NCI-H146 (cell line): ENCODE data around the gene PTPRM.

Experiments
- DNase-seq: peaks from one replicate; lab custom pipeline; 2025; lab: John Stamatoyannopoulos, UW

The PTPRM gene

DNA sequence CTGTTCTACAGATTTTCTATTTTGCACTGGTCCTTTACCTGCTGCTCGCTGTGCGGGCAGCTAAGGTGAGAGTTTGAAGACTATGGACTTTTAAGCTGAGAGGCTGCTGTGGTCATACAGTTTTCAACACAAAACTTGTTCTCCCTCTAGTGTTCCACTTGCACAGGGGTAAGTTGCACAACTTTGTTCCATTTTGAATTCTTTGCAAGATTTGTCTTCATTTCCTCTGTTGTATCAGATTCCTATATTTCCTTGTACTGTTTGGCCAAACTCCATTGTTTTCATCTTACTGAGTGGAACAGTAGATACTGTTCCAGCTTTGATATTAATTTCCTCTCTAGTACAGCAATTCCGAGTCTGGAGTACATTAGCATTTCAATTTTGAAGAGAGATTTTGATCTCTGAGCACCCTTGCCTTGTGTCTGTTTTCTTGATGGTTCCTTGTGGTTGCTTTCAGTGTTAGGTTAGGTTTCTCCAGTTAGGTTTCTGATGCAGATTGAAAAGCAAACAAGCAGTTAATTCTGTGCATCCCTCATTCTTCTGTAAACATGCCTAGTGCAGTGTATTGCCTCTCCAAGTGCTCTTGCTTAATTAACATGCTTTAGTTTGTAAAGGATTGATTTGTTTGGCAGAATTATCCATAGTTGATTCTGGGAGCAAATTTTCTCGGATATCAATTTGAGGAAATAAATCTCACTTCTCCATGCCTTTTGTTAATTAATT lies 188.8 kb downstream of the PTPRM start:
- DNase-seq = no peak

GRCh38 chr18:7757175-7757574 lies 190.1 kb downstream of the PTPRM start:
- no peak for DNase-seq

GRCh38 chr18:7758764-7759163 lies 191.6 kb downstream of the PTPRM start:
- no peak for DNase-seq

- no peak for DNase-seq
Measured at GRCh38 chr18:7760967-7761948, 194.1 kb downstream of the PTPRM start.

- DNase-seq = no peak
Measured at GRCh38 chr18:7764405-7764804, 197.3 kb downstream of the PTPRM start.

DNA sequence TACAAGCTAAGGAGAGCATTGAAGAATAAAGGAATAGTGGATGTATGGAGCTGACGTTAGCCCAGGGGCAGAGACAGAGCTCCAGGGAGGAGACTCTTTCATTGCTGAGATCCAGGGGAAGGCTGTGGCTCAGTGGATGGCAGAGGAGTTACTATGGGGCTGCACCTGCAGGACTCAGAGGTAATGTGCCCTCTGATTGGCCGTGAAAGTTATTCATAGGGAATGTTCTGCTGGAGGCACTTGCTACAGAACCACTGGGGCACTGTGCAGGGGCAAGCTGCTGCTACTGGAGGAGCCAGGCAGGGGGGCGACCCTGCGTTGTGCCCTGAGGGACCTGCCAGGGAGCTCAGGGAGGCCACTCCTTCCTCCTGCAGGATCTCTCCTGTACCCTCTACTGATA lies 199.2 kb downstream of the PTPRM start:
- DNase-seq = peak; percentile 37

DNA sequence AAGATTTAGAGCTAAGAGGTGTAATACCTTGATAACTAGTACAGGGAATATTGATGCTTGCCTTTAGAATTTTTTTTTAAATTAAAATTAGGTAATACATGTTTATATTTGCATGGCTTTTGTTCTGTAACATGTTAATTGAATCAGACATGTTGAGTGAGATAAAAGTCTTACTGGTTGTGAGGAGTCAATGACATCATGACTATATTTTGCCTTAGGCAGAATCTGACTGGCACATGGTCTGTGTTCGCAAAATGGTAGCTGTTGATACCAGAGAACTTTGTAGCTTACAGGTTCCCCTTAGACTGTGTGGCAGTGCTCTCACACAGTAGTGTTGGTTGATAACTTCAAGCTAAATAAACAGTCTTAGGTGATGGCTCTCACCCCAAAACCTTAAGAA lies 199.7 kb downstream of the PTPRM start:
- peak; percentile 7 for DNase-seq

- no peak for DNase-seq
Measured at GRCh38 chr18:7770908-7771307, 203.8 kb downstream of the PTPRM start.

- no peak for DNase-seq
Measured at GRCh38 chr18:7772510-7772888, 205.4 kb downstream of the PTPRM start.

DNA sequence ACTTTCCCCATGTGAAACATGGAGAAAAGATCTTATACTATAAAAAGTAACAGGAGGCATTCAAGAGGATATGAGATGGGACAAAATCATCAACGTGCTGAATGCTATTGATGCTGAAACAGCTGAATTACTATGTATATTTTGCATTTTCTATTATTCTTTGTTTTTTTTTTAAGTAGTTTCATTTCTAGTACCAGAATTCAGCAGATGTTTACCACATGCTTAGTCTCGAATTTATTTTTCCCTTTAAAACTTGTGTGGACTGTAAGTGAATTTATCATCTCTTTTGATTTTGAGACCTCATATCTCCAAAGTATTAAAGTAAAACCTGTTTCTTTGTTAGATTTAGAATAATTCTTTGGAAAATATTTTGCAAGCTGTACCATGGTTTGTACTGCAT lies 205.8 kb downstream of the PTPRM start:
- DNase-seq = no peak

DNA sequence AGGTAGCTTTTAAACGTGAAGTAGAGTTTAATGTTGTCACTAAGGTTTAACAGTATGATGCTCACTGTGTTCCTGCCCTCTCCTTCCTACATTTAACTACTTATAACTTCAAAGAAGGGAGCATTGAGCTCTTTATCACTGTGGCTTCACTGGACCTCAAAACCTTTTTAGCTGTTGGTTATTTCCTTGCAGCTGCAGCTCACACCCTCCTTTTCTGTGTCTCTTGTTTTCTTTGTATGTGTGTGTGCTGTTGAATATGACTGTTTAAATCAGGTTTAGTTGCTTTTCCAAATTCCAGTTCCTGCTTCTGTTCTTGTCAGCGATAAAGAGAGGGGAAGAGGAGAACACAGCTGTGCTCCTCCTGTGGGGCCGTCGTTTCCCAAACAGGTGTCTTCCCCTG lies 208.0 kb downstream of the PTPRM start:
- no peak for DNase-seq

DNA sequence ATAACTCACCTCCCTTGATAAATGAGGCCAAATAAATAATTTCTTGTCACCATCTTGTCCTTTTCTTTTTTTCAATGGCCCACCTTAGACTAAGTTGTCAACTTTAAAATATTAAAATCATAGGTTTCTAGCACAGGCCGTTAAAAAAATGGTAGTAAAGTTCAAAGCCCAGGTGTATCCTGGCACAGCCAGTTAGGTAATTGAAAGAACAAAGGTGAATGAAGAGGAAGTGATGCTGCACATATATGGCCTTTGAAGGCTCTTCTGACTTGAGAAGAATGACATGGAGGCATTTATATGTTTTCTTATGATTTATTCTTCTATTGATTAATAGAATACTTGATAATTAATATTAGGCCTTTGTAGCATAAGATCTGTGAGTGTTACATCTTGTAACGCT lies 208.7 kb downstream of the PTPRM start:
- DNase-seq = no peak

DNA sequence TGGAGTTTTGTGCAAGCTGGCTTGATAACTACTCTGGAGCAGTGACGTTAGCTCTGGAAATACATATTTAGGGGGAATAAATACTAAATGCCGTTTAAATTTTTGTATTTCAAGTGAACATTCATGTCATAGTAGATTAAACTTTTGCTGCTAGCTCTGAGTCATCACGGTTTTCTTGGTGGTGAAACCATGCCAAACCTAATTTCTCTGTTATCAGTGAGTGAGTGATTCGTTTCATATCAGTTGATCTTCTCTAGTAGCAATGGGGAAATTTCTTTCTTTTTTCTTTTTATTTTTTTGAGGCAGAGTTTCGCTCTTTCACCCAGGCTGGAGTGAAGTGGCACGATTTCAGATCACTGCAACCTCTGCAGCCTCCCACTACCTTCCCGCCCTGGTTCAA lies 211.1 kb downstream of the PTPRM start:
- no peak for DNase-seq

DNA sequence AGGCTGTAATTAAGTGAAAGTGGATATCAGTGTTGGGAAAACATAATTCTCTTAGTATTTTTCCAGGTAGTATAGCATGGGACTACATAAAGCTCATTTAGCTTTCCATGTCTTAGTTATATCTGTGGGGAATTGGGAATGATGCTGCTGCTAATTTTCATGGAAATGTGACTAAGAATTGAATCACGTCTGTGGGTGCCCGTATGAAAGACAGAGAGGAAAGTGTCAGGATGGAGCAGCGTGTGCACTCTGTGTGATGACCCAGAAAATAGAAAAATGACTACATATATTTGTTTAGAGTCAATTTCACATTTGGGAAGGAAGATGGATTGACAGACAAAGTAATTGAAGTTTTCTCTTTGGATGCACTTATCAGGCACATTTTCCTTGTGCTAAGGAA lies 212.1 kb downstream of the PTPRM start:
- no peak for DNase-seq

DNA sequence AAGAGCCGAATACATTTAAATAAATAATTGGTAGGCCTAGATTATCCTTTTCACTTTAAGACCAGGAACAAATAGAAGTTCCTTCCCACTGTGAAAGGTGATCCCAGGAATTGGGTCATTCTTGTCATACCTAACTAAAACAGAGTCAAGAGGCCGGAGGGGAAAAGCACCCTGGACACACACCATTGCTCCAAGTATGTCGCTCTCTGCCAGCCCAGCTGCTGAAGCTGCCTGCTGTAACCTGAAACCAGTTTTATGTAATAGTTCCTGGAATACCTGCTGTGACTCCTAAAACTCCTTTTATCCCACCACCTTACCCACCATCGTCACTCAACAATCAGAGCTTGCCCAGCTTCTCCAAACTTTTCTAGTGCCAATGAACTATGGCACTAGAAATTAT lies 217.1 kb downstream of the PTPRM start:
- peak; percentile 71 for DNase-seq

DNA sequence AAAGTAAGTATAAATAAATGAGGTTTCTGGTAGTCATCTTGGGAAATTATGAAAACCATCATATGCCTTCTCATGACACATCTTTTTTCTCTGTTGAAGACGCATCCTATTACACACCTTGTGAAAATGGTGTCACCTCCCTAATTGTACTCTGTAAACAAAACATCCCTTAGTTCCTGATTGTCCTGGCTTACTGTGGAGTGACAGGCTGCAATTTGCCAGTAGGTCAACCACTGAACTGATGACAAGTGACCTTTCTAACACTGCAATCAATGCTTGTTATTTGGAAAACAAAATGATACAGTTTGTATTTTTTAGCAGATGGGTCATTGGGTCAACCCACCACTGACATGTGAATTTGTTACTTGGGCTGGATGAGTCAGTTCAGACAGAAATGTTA lies 219.5 kb downstream of the PTPRM start:
- DNase-seq = peak; percentile 81

DNA sequence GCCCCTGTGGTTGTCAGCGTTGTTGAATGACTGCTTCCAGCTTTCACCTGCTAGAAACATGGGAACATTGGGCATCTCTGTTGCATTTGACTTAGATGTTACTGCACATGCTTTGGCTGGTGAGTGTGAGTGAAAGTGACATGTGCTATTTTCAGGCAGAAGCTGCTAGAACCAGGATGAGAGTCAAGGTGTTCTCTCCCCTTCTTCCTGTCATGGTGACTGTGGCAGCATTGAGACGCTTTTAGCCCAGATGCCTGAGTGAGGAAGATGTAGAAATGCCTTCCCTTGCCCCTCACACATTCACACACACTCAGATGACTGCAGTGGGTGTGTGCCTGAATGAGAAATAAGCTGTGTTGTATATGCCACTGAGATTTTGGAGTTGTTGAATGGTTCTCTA lies 220.2 kb downstream of the PTPRM start:
- no peak for DNase-seq

DNA sequence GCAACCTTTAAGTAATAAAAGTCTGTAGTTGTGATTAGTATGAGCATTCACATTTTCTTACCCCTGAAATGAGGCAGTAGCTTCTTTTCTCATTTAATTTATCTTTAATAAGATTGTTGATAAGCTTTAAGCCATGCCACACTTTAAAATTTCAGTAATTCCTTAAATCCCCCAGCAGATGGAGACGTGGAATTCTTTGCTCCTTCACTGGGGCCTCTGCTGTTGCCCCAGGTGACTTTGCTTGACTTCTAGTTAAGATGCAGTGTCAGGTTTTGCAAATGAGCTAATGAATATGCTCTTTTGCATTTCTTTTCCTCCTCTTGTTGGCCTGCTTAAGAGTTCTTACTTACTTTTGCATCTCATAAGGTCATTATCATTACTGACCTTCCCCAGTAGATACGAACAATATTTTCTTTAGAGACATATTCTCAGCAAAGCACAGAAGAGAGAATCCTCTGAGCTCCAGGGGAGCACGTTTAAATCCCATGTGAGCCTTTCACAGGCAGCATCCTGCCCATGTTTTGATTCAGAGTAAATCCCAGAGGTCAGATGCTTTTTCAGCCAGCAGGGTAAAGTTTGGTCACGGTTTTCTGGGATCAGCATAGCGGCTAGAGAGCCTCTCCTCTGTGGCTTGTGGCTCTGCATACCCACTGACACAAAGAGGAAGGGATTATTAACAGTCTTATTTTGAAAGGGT lies 222.9 kb downstream of the PTPRM start:
- peak; percentile 76 for DNase-seq

DNA sequence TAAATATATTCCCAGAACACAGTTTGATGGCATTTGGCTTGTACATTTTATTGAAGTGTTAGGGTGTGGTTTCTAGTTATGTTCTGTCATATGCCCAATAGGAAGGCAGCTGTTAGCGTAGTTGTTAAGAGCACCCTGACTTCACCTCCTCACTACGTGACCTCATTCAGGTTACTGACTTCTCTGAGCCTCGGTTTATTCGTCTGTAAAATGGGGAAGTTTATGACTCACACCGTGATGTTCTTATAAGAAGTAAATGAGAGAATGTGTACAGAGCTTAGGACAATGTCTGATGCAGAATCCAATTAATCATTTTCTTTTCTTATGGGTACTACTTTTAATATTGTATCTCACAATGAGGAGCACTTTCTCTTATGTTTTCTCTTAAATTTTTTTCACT lies 226.0 kb downstream of the PTPRM start:
- no peak for DNase-seq

DNA sequence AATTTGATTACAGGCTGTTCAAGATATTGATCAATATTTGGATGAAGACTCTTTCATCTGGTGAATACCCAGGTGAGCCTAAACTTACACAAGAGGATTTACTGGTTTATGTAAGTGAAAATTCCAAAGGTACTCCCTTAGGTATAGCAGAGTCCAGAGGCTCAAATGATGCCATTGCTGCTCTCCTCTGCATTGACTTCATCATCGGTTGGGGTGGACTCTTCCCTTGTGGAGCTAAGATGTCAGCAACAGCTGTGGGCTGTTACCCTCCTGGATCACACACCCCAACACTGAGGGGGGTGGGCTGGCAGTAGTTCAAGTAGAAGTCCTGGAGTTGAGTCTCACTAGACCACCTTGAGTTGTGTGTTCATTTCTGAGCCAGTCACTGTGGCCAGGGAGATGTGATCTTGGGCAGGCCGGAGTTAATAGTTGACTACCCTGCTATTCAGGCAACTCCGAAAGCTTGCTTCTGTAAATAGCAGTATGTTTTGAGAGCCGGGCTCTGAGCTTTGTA lies 236.9 kb downstream of the PTPRM start:
- DNase-seq = no peak

DNA sequence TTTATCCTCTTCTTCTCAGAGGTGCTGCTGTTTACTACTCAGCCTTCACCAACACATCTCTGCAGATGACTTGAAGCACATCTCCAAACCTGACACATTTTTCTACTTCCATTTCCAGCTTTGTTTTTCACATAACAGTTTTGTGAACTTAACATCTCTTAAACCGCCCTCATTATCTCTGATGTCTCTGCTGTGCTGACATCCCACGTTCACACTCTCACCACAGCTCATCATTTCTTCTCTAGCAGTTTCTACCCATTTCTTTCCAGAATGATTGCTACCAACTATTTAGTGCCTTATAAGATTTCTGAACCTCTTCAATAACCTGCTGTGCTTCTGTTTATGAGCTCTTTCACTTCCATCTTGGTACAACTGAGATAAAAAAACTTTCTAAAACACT lies 238.0 kb downstream of the PTPRM start:
- DNase-seq = no peak

DNA sequence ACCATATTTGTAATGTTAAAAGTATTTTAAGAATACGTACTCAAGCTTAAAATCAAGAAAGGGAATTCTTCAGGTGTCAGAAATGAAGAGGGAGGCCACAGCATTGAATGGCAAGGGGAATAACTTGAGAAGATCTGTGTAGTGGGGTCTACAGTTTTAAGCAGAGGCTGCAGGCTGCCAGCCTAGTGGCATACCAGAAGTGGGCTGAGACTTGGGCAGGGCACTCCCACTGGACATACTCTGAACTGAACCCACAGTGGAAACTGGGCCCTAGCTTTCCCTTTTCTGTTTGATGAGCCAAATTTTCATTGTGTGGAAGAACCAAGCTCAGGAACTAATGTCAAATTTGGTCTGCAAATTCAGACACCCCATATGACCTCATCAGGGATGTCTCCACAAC lies 238.8 kb downstream of the PTPRM start:
- DNase-seq = no peak
